BLaER1 treated with 17β-estradiol and CSF1 and Interleukin-3, amounts not matched to agents 10 nM and 100 nM (cell line): ENCODE data around the gene NGLY1.
A peak's percentile ranks its signal among the peaks of the same experiment; 100 is the strongest.

Source experiments
- H3K27ac ChIP-seq, 11 experiments: shearing (Covaris generic); formaldehyde crosslinking; 2 replicates each; pipeline ENCODE4 v1.8.1; 2022
- H3K27me3 ChIP-seq, 11 experiments: shearing (Covaris generic); formaldehyde crosslinking; 2 replicates each; pipeline ENCODE4 v1.8.1; 2022
- H3K36me3 ChIP-seq, 11 experiments: shearing (Covaris generic); formaldehyde crosslinking; 2 replicates each; pipeline ENCODE4 v1.8.1; 2022
- H3K4me1 ChIP-seq, 10 experiments: shearing (Covaris generic); formaldehyde crosslinking; 2 replicates each; pipeline ENCODE4 v1.8.1; 2022
- H3K4me2 ChIP-seq, 11 experiments: shearing (Covaris generic); formaldehyde crosslinking; 2 replicates each; pipeline ENCODE4 v1.8.1; 2022
- H3K4me3 ChIP-seq, 10 experiments: shearing (Covaris generic); formaldehyde crosslinking; 2 replicates each; pipeline ENCODE4 v1.8.1; 2022
- H3K9ac ChIP-seq, 11 experiments: shearing (Covaris generic); formaldehyde crosslinking; 2 replicates each; pipeline ENCODE4 v1.8.1; 2022
- H3K9me3 ChIP-seq, 11 experiments: shearing (Covaris generic); formaldehyde crosslinking; replicated peaks in 1 of 11; 2 replicates each; pipeline ENCODE4 v1.8.1; 2022
- H4K20me1 ChIP-seq, 11 experiments: shearing (Covaris generic); formaldehyde crosslinking; 2 replicates each; pipeline ENCODE4 v1.8.1; 2022
- Cebpa-rat ChIP-seq, 11 experiments: shearing (Covaris generic); IDR thresholded peaks; 2 replicates each; pipeline ENCODE4 v1.8.1; 2022

Gene NGLY1

DNA sequence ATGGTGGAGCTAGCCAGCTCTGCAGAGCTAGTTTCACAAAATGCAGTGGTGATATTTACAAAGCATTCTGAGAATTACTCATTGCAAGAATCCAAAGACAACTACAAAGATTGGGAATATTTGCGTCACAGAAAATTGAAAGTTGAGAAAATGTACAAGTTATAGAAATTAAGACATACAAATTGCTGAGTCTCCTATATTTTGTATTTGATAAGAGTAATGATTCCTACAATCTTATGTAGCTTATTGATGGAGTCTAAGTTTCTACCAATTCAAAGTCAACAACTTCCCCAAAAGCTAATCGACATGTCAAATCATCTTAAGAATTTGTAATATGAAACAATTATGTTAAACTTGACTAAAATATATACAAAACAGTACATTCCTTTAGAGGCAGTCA, 72.2 kb downstream of the NGLY1 start:
- Histone ChIP-seq H3K4me1 (peaks cover 0 to 9% (median 5%) of the 10 kb centered on the region in 10 experiments; a peak in 9 of 20 replicates), H3K4me3 (no peak overlapping the region), H3K4me2 (no peak overlapping the region), H3K27me3 (no peaks in the 10 kb centered on the region), H4K20me1 (no peaks in the 10 kb centered on the region), H3K9me3 (peaks cover 0 to 7% (median 2%) of the 10 kb centered on the region in 11 experiments; a peak in 10 of 22 replicates), H3K27ac (no peak overlapping the region), H3K36me3 (peaks cover 0 to 1% (median 0%) of the 10 kb centered on the region in 11 experiments; a peak in 1 of 22 replicates), H3K9ac (no peak overlapping the region)
- TF ChIP-seq Cebpa-rat (IDR thresholded peaks at IDR 0.05) = no peak

DNA sequence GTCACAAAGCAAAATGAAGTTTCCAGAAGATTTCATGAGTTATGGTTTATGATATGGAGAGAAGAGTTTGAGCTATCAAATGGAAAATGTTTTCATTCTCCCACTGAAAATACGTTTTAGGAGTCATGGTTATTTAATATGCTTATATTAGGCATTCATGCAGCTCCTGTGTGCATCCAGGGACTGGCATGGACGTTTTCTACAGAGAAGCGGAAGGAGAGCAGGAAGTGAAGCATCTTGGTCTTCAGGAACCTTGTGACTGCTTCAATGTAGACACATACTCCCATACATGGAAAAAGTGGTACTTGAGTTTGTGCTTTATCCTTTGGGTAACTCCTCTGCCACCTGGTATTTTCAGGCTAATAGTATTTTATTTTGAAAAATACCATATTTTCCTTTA, 75.2 kb downstream of the NGLY1 start:
- no peak overlapping the region for H3K27ac ChIP-seq
- H3K4me2 ChIP-seq = no peak overlapping the region

GRCh38 chr3:25707268-25707926, 75.8 kb downstream of the NGLY1 start:
- Histone ChIP-seq H3K9ac (no peak overlapping the region), H3K27ac (no peak overlapping the region), H3K4me2 (peak overlapping the region in 7 of 11 experiments; percentile 0 to 53 (median 34); a peak in 6 of 22 replicates), H3K27me3 (no peaks in the 10 kb centered on the region), H3K4me1 (peaks cover 0 to 9% (median 5%) of the 10 kb centered on the region in 10 experiments; a peak in 9 of 20 replicates), H3K9me3 (peaks cover 0 to 6% (median 0%) of the 10 kb centered on the region in 11 experiments; a peak in 4 of 22 replicates), H3K4me3 (no peak overlapping the region), H3K36me3 (no peaks in the 10 kb centered on the region), H4K20me1 (no peaks in the 10 kb centered on the region)
- no peak for TF ChIP-seq Cebpa-rat (IDR thresholded peaks at IDR 0.05)

More for the DNA sequence above, 75.2 kb downstream of the NGLY1 start:
- Histone ChIP-seq H3K9ac (no peak overlapping the region), H4K20me1 (no peaks in the 10 kb centered on the region), H3K9me3 (peaks cover 0 to 6% (median 0%) of the 10 kb centered on the region in 11 experiments; a peak in 4 of 22 replicates), H3K36me3 (no peaks in the 10 kb centered on the region), H3K4me1 (peaks cover 0 to 9% (median 5%) of the 10 kb centered on the region in 10 experiments; a peak in 9 of 20 replicates), H3K27me3 (no peaks in the 10 kb centered on the region), H3K4me3 (no peak overlapping the region)
- no peak for TF ChIP-seq Cebpa-rat (IDR thresholded peaks at IDR 0.05)

DNA sequence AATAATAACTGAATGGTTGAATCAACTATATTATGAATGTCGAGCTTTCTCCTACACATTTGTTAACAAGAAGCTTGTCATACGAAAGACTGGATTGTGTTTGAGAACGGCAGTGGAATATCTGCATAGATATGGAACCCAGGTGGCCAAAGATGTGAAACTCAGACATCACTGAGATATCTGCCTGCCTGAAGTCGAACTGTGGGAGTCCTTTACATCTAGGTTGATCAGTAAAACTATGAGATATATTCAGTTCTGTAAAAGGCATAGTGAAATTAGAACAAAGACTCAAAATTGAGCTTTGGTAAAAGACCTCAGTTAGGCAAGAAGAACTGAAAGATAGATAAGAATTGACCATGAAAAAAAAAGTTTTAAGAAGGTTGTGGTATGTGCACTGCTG, 77.0 kb downstream of the NGLY1 start:
- no peaks in the 10 kb centered on the region for H4K20me1 ChIP-seq
- peaks cover 0 to 6% (median 0%) of the 10 kb centered on the region in 11 experiments; a peak in 4 of 22 replicates for H3K9me3 ChIP-seq
- no peak for TF ChIP-seq Cebpa-rat (IDR thresholded peaks at IDR 0.05)
- H3K4me3 ChIP-seq = no peak overlapping the region
- H3K27me3 ChIP-seq = no peaks in the 10 kb centered on the region
- peak overlapping the region in 1 of 11 experiments; percentile 53; a peak in 1 of 22 replicates for H3K4me2 ChIP-seq
- H3K36me3 ChIP-seq = no peaks in the 10 kb centered on the region
- no peak overlapping the region for H3K27ac ChIP-seq
- H3K4me1 ChIP-seq = peaks cover 0 to 9% (median 5%) of the 10 kb centered on the region in 10 experiments; a peak in 9 of 20 replicates
- H3K9ac ChIP-seq = no peak overlapping the region

GRCh38 chr3:25697553-25697952, 85.7 kb downstream of the NGLY1 start:
- Histone ChIP-seq H3K27me3 (no peaks in the 10 kb centered on the region), H3K4me1 (peaks cover 8 to 27% (median 10%) of the 10 kb centered on the region in 10 experiments; a peak in 16 of 20 replicates), H4K20me1 (no peaks in the 10 kb centered on the region), H3K36me3 (no peaks in the 10 kb centered on the region), H3K4me3 (no peak overlapping the region), H3K9me3 (peaks cover 0 to 7% (median 0%) of the 10 kb centered on the region in 11 experiments; a peak in 2 of 22 replicates), H3K9ac (no peak overlapping the region), H3K27ac (no peak overlapping the region), H3K4me2 (peak overlapping the region in 3 of 11 experiments; percentile 61 to 77 (median 75); a peak in 5 of 22 replicates)
- TF ChIP-seq Cebpa-rat (IDR thresholded peaks at IDR 0.05) = no peak

- H3K4me1 ChIP-seq = peaks cover 8 to 27% (median 10%) of the 10 kb centered on the region in 10 experiments; a peak in 16 of 20 replicates
- no peaks in the 10 kb centered on the region for H3K27me3 ChIP-seq
- H3K9me3 ChIP-seq = peaks cover 0 to 7% (median 0%) of the 10 kb centered on the region in 11 experiments; a peak in 2 of 22 replicates
- H3K9ac ChIP-seq = no peak overlapping the region
- H3K4me2 ChIP-seq = peak overlapping the region in 10 of 11 experiments; percentile 8 to 77 (median 52); a peak in 18 of 22 replicates
- no peaks in the 10 kb centered on the region for H3K36me3 ChIP-seq
- peak overlapping the region in 1 of 11 experiments; percentile 25; a peak in 1 of 22 replicates for H3K27ac ChIP-seq
- no peak overlapping the region for H3K4me3 ChIP-seq
- H4K20me1 ChIP-seq = no peaks in the 10 kb centered on the region
- TF ChIP-seq Cebpa-rat (IDR thresholded peaks at IDR 0.05) = peak in 2 of 11 experiments; percentile 22 to 23; a peak in 2 of 22 replicates
Measured at GRCh38 chr3:25695731-25696420, 87.4 kb downstream of the NGLY1 start.

- Histone ChIP-seq H3K36me3 (no peaks in the 10 kb centered on the region), H3K9me3 (peaks cover 0 to 5% (median 0%) of the 10 kb centered on the region in 11 experiments; a peak in 1 of 22 replicates), H3K9ac (no peak overlapping the region), H3K27ac (no peak overlapping the region), H3K4me2 (no peak overlapping the region), H3K27me3 (no peaks in the 10 kb centered on the region), H3K4me1 (peaks cover 9 to 27% (median 14%) of the 10 kb centered on the region in 10 experiments; a peak in 18 of 20 replicates), H4K20me1 (no peaks in the 10 kb centered on the region), H3K4me3 (no peak overlapping the region)
- no peak for TF ChIP-seq Cebpa-rat (IDR thresholded peaks at IDR 0.05)
Measured at GRCh38 chr3:25693238-25693637, 90.0 kb downstream of the NGLY1 start.

DNA sequence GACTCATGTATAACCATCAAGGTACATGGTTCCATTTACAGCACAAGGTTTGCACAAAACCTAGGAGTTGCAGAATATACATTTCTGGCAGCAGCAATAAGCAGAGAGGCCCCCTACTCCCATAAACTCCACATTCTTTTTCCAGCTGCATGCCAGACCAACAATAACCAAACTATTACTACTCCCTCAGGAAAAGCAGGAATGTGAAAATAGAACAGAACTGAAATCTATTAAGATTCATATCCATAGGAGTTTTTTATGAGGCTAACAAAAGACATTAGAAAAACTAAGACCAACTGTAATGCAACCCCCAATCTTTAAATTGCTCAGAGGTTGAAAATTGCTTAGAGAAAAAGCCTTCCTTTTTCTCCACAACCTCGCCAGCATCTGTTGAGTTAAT, 90.9 kb downstream of the NGLY1 start:
- Histone ChIP-seq H3K4me2 (no peak overlapping the region), H3K36me3 (no peaks in the 10 kb centered on the region), H3K4me3 (no peak overlapping the region), H4K20me1 (no peaks in the 10 kb centered on the region), H3K9me3 (peaks cover 0 to 5% (median 0%) of the 10 kb centered on the region in 11 experiments; a peak in 1 of 22 replicates), H3K9ac (no peak overlapping the region), H3K4me1 (peaks cover 9 to 23% (median 14%) of the 10 kb centered on the region in 10 experiments; a peak in 18 of 20 replicates), H3K27ac (no peak overlapping the region), H3K27me3 (no peaks in the 10 kb centered on the region)
- no peak for TF ChIP-seq Cebpa-rat (IDR thresholded peaks at IDR 0.05)
